HEK293 (cell line): ENCODE data around the gene TES.
A peak's percentile ranks its signal among the peaks of the same experiment; 100 is the strongest.

Experiments
- CTCF ChIA-PET: fragments of 350-600 bp; formaldehyde crosslinking; extraction: SDS; loops from one replicate; lab custom pipeline; 2021; ENCODE audit warnings: antibody characterized with exemption; lab: Yijun Ruan, JAX
- POLR2A ChIA-PET: fragments of 300-600 bp; formaldehyde crosslinking; extraction: SDS; loops from one replicate; lab custom pipeline; 2020; ENCODE audit warnings: antibody characterized with exemption, inconsistent platforms; lab: Yijun Ruan, JAX
- H3K27ac ChIP-seq: fragments of 200-500 bp; sonication (Bioruptor generic); 2 replicates; pipeline ENCODE4 v1.5.1; 2014; ENCODE audit warnings: low read depth, low read length, control low read depth, inconsistent platforms; ENCODE audit errors: extremely low read depth
- H3K36me3 ChIP-seq, 2 experiments: fragments of 200-500 bp in 1 of 2; sonication (Bioruptor generic) in 1 of 2; 1 replicate in 1 of 2; 2 replicates in 1 of 2; pipeline ENCODE4 v1.5.1; 2014 to 2017; ENCODE audit warnings: inconsistent platforms in 2 of 2, low read length in 2 of 2; ENCODE audit not compliant: control insufficient read depth in 2 of 2, insufficient read depth in 1 of 2
- H3K4me1 ChIP-seq: fragments of 200-500 bp; sonication (Bioruptor generic); 2 replicates; pipeline ENCODE4 v1.5.1; 2014; ENCODE audit warnings: mild to moderate bottlenecking, low read length, inconsistent platforms; ENCODE audit not compliant: control insufficient read depth, insufficient read depth
- H3K4me3 ChIP-seq: 2 replicates; pipeline ENCODE4 v1.5.1; 2011; ENCODE audit warnings: low read depth, mild to moderate bottlenecking, control low read depth, low read length, moderate library complexity
- H3K9me3 ChIP-seq: fragments of 200-500 bp; sonication (Bioruptor generic); 2 replicates; pipeline ENCODE4 v1.5.1; 2014; ENCODE audit warnings: low read depth, low read length, inconsistent platforms; ENCODE audit not compliant: control insufficient read depth, insufficient read depth
- GLI2 ChIP-seq: fragments of 450-650 bp; formaldehyde crosslinking; IDR thresholded peaks from 2 replicates; pipeline ENCODE4; 2017; ENCODE audit warnings: missing biosample characterization, missing genetic modification characterization, low read depth, borderline replicate concordance
- KLF9 ChIP-seq: fragments of 450-650 bp; formaldehyde crosslinking; IDR thresholded peaks from 2 replicates; pipeline ENCODE4 v1.5.1; 2016; ENCODE audit warnings: missing biosample characterization, missing genetic modification characterization, low read depth
- OSR2 ChIP-seq: fragments of 450-650 bp; formaldehyde crosslinking; IDR thresholded peaks from 2 replicates; pipeline ENCODE4 v1.5.1; 2016; ENCODE audit warnings: missing biosample characterization, missing genetic modification characterization
- PRDM4 ChIP-seq: fragments of 450-650 bp; formaldehyde crosslinking; IDR thresholded peaks from 2 replicates; pipeline ENCODE4 v1.5.1; 2017; ENCODE audit warnings: missing biosample characterization, missing genetic modification characterization
- RBAK ChIP-seq: fragments of 450-650 bp; formaldehyde crosslinking; IDR thresholded peaks from 2 replicates; pipeline ENCODE4 v1.5.1; 2016; ENCODE audit warnings: missing biosample characterization, missing genetic modification characterization
- SCRT2 ChIP-seq: fragments of 450-650 bp; formaldehyde crosslinking; IDR thresholded peaks from 2 replicates; pipeline ENCODE4 v1.5.1; 2016; ENCODE audit warnings: missing biosample characterization, missing genetic modification characterization
- SETDB1 ChIP-seq: IDR thresholded peaks from one replicate; pipeline ENCODE4 v1.6.1; 2017; ENCODE audit warnings: mild to moderate bottlenecking, low read length, moderate library complexity, mixed read lengths; ENCODE audit not compliant: insufficient read length
- ZBTB17 ChIP-seq: fragments of 450-650 bp; formaldehyde crosslinking; IDR thresholded peaks from 2 replicates; pipeline ENCODE4 v1.5.1; 2016; ENCODE audit warnings: missing biosample characterization, missing genetic modification characterization
- ZFP3 ChIP-seq: fragments of 450-650 bp; formaldehyde crosslinking; IDR thresholded peaks from 2 replicates; pipeline ENCODE4 v1.5.1; 2016; ENCODE audit warnings: low read depth, missing biosample characterization, missing genetic modification characterization
- ZNF10 ChIP-seq: fragments of 450-650 bp; formaldehyde crosslinking; IDR thresholded peaks from 2 replicates; pipeline ENCODE4 v1.5.1; 2017; ENCODE audit warnings: missing biosample characterization, missing genetic modification characterization
- ZNF133 ChIP-seq: fragments of 450-650 bp; formaldehyde crosslinking; IDR thresholded peaks from 2 replicates; pipeline ENCODE4 v1.5.1; 2016; ENCODE audit warnings: missing biosample characterization, missing genetic modification characterization
- ZNF169 ChIP-seq: fragments of 450-650 bp; formaldehyde crosslinking; IDR thresholded peaks from 2 replicates; pipeline ENCODE4 v1.5.1; 2016; ENCODE audit warnings: missing biosample characterization, missing genetic modification characterization
- ZNF221 ChIP-seq: fragments of 450-650 bp; formaldehyde crosslinking; IDR thresholded peaks from 2 replicates; pipeline ENCODE4 v1.5.1; 2017; ENCODE audit warnings: missing biosample characterization, missing genetic modification characterization, borderline replicate concordance
- ZNF248 ChIP-seq: fragments of 450-650 bp; formaldehyde crosslinking; IDR thresholded peaks from 2 replicates; pipeline ENCODE4 v1.5.1; 2017; ENCODE audit warnings: missing biosample characterization, missing genetic modification characterization
- ZNF311 ChIP-seq: fragments of 450-650 bp; formaldehyde crosslinking; IDR thresholded peaks from 2 replicates; pipeline ENCODE4 v1.5.1; 2017; ENCODE audit warnings: missing biosample characterization, missing genetic modification characterization, borderline replicate concordance
- ZNF366 ChIP-seq: fragments of 450-650 bp; formaldehyde crosslinking; conservative IDR thresholded peaks from 2 replicates; pipeline ENCODE4 v1.5.1; 2016; ENCODE audit warnings: missing biosample characterization, missing genetic modification characterization
- ZNF549 ChIP-seq: fragments of 450-650 bp; IDR thresholded peaks from 2 replicates; pipeline ENCODE4 v1.5.1; 2018; ENCODE audit warnings: missing biosample characterization, missing genetic modification characterization, mild to moderate bottlenecking, inconsistent platforms, moderate library complexity
- ZNF555 ChIP-seq: fragments of 450-650 bp; formaldehyde crosslinking; conservative IDR thresholded peaks from 2 replicates; pipeline ENCODE4 v1.5.1; 2017; ENCODE audit warnings: missing biosample characterization, mild to moderate bottlenecking, missing genetic modification characterization, inconsistent platforms
- ZNF561 ChIP-seq: fragments of 450-650 bp; IDR thresholded peaks from 2 replicates; pipeline ENCODE4 v1.5.1; 2018; ENCODE audit warnings: missing biosample characterization, missing genetic modification characterization, borderline replicate concordance
- ZNF670 ChIP-seq: fragments of 450-650 bp; formaldehyde crosslinking; IDR thresholded peaks from 2 replicates; pipeline ENCODE4 v1.5.1; 2016; ENCODE audit warnings: missing biosample characterization, missing genetic modification characterization, low read depth
- ZNF701 ChIP-seq: fragments of 450-650 bp; formaldehyde crosslinking; IDR thresholded peaks from 2 replicates; pipeline ENCODE4 v1.5.1; 2016; ENCODE audit warnings: missing biosample characterization, missing genetic modification characterization
- ZNF747 ChIP-seq: fragments of 450-650 bp; formaldehyde crosslinking; IDR thresholded peaks from 2 replicates; pipeline ENCODE4 v1.5.1; 2016; ENCODE audit warnings: missing biosample characterization, missing genetic modification characterization
- ZNF76 ChIP-seq: fragments of 450-650 bp; formaldehyde crosslinking; IDR thresholded peaks from 2 replicates; pipeline ENCODE4; 2016; ENCODE audit warnings: low read depth, missing biosample characterization, missing genetic modification characterization, borderline replicate concordance
- ZSCAN18 ChIP-seq: fragments of 450-650 bp; formaldehyde crosslinking; IDR thresholded peaks from 2 replicates; pipeline ENCODE4 v1.5.1; 2016; ENCODE audit warnings: missing biosample characterization, missing genetic modification characterization
- TF ChIP-seq, protein P1 (sequence below): fragments of 450-650 bp; formaldehyde crosslinking; IDR thresholded peaks from 2 replicates; pipeline ENCODE4 v1.5.1; 2017; ENCODE audit warnings: missing biosample characterization, missing genetic modification characterization
- TF ChIP-seq, protein P2 (sequence below): fragments of 450-650 bp; formaldehyde crosslinking; IDR thresholded peaks from 2 replicates; pipeline ENCODE4 v1.5.1; 2017; ENCODE audit warnings: missing biosample characterization, missing genetic modification characterization
- TF ChIP-seq, protein P3 (sequence below): IDR thresholded peaks from 2 replicates; pipeline ENCODE4 v1.6.1; 2011; ENCODE audit warnings: mild to moderate bottlenecking, low read depth, low read length, borderline replicate concordance
- TF ChIP-seq, protein P4 (sequence below): fragments of 450-650 bp; formaldehyde crosslinking; IDR thresholded peaks from 2 replicates; pipeline ENCODE4 v1.5.1; 2016; ENCODE audit warnings: missing biosample characterization, missing genetic modification characterization

The TES gene

GRCh38 chr7:116222501-116222900, 12.2 kb downstream of the TES start (continued):
- TF ChIP-seq PRDM4 (tag by site-specific recombination), result 0 out of 2 replicates have a peak, but pooled peaks have one; percentile 2
- TF ChIP-seq, protein P1, sequence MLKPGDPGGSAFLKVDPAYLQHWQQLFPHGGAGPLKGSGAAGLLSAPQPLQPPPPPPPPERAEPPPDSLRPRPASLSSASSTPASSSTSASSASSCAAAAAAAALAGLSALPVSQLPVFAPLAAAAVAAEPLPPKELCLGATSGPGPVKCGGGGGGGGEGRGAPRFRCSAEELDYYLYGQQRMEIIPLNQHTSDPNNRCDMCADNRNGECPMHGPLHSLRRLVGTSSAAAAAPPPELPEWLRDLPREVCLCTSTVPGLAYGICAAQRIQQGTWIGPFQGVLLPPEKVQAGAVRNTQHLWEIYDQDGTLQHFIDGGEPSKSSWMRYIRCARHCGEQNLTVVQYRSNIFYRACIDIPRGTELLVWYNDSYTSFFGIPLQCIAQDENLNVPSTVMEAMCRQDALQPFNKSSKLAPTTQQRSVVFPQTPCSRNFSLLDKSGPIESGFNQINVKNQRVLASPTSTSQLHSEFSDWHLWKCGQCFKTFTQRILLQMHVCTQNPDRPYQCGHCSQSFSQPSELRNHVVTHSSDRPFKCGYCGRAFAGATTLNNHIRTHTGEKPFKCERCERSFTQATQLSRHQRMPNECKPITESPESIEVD (tag by site-specific recombination), result peak; percentile 78
- peak; percentile 91 for TF ChIP-seq ZFP3 (tag by site-specific recombination)
- TF ChIP-seq ZNF248 (tag by site-specific recombination), result no peak
- TF ChIP-seq ZNF76 (tag by site-specific recombination), result no peak
- no peak for TF ChIP-seq ZNF221 (tag by site-specific recombination)
- TF ChIP-seq ZNF549 (tag by site-specific recombination), result no peak
- TF ChIP-seq, protein P2, sequence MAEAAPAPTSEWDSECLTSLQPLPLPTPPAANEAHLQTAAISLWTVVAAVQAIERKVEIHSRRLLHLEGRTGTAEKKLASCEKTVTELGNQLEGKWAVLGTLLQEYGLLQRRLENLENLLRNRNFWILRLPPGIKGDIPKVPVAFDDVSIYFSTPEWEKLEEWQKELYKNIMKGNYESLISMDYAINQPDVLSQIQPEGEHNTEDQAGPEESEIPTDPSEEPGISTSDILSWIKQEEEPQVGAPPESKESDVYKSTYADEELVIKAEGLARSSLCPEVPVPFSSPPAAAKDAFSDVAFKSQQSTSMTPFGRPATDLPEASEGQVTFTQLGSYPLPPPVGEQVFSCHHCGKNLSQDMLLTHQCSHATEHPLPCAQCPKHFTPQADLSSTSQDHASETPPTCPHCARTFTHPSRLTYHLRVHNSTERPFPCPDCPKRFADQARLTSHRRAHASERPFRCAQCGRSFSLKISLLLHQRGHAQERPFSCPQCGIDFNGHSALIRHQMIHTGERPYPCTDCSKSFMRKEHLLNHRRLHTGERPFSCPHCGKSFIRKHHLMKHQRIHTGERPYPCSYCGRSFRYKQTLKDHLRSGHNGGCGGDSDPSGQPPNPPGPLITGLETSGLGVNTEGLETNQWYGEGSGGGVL (tag by site-specific recombination), result no peak
- no peak for TF ChIP-seq ZNF311
- no peak for TF ChIP-seq KLF9 (tag by site-specific recombination)
- TF ChIP-seq ZBTB17 (tag by site-specific recombination), result peak; percentile 35; the same call in 1 of the 2 replicates
- TF ChIP-seq ZNF366, result 0 out of 2 replicates have a peak, but pooled peaks have one; percentile 7
- TF ChIP-seq OSR2 (tag by site-specific recombination), result peak; percentile 43; the same call in 1 of the 2 replicates
- TF ChIP-seq RBAK (tag by site-specific recombination), result no peak

GRCh38 chr7:116223588-116223987, 13.2 kb downstream of the TES start:
- POLR2A ChIA-PET, result no interaction called here
- TF ChIP-seq ZNF701, result no peak
- TF ChIP-seq ZNF10 (tag by site-specific recombination), result no peak
- TF ChIP-seq, protein P3, sequence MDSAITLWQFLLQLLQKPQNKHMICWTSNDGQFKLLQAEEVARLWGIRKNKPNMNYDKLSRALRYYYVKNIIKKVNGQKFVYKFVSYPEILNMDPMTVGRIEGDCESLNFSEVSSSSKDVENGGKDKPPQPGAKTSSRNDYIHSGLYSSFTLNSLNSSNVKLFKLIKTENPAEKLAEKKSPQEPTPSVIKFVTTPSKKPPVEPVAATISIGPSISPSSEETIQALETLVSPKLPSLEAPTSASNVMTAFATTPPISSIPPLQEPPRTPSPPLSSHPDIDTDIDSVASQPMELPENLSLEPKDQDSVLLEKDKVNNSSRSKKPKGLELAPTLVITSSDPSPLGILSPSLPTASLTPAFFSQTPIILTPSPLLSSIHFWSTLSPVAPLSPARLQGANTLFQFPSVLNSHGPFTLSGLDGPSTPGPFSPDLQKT, result no peak
- no peak for TF ChIP-seq ZNF747 (tag by site-specific recombination)
- TF ChIP-seq, protein P4, sequence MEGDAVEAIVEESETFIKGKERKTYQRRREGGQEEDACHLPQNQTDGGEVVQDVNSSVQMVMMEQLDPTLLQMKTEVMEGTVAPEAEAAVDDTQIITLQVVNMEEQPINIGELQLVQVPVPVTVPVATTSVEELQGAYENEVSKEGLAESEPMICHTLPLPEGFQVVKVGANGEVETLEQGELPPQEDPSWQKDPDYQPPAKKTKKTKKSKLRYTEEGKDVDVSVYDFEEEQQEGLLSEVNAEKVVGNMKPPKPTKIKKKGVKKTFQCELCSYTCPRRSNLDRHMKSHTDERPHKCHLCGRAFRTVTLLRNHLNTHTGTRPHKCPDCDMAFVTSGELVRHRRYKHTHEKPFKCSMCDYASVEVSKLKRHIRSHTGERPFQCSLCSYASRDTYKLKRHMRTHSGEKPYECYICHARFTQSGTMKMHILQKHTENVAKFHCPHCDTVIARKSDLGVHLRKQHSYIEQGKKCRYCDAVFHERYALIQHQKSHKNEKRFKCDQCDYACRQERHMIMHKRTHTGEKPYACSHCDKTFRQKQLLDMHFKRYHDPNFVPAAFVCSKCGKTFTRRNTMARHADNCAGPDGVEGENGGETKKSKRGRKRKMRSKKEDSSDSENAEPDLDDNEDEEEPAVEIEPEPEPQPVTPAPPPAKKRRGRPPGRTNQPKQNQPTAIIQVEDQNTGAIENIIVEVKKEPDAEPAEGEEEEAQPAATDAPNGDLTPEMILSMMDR, result no peak
- no peak for TF ChIP-seq GLI2 (tag by site-specific recombination)
- no peak for TF ChIP-seq ZNF169
- TF ChIP-seq ZNF561, result no peak
- no peak for TF ChIP-seq ZNF670 (tag by site-specific recombination)
- no peak for TF ChIP-seq SETDB1
- no peak for TF ChIP-seq ZSCAN18 (tag by site-specific recombination)
- TF ChIP-seq SCRT2 (tag by site-specific recombination), result no peak
- TF ChIP-seq ZNF555 (tag by site-specific recombination), result no peak
- no peak for TF ChIP-seq ZNF133 (tag by site-specific recombination)

More at GRCh38 chr7:116223588-116223987, 13.2 kb downstream of the TES start:
- Histone ChIP-seq H3K9me3 (no peaks in the 10 kb centered on the region), H3K27ac (no peak overlapping the region), H3K4me3 (no peak overlapping the region), H3K36me3 (no peaks in the 10 kb centered on the region), H3K4me1 (peaks cover 59% of the 10 kb centered on the region)
- CTCF ChIA-PET, result interaction anchor here (1.2 to 3.9 kb wide), 2 partner anchors 13 to 367 kb away, joined by 3 to 26 read pairs; no protein-coding TSS in a partner anchor
